H1 (cell line): Measurements from ENCODE around the gene OXER1. TPM values are rescaled to one million over a fixed set of nuclear protein-coding genes. Genes with fewer than 3 reads are reported as not detected.

Source experiments
- CTCF ChIA-PET: fragments of 300-600 bp; sonication (Branson Sonifier 250); formaldehyde crosslinking; loops from one replicate; lab custom pipeline; 2021; ENCODE audit not compliant: partially characterized antibody; lab: Charles Lee
- POLR2A ChIA-PET: fragments of 300-600 bp; sonication (Branson Sonifier 250); formaldehyde crosslinking; loops from one replicate; lab custom pipeline; 2021; ENCODE audit warnings: inconsistent platforms; ENCODE audit not compliant: partially characterized antibody; lab: Charles Lee
- DNase-seq, 2 experiments: peaks; one replicate each; pipeline versions ENCODE4 v3.0.0 to v3.0.0-alpha.2; 2010 to 2022; ENCODE audit warnings: low spot score in 2 of 2, low read depth in 1 of 2, mixed read lengths in 1 of 2
- FAIRE-seq: peaks from 2 replicates; lab custom pipeline; 2011; peaks lifted over from hg19 to GRCh38; lab: Jason Lieb, UNC
- H2AFZ ChIP-seq: 2 replicates; pipeline ENCODE4 v1.8.1; 2012; ENCODE audit warnings: low read length, inconsistent platforms
- H2AK5ac ChIP-seq: 2 replicates; pipeline ENCODE4 v1.6.1; 2013; ENCODE audit warnings: low read depth, low read length
- H2BK120ac ChIP-seq: replicated peaks from 2 replicates; pipeline ENCODE3; 2013; ENCODE audit warnings: low read depth, low read length, inconsistent platforms
- H2BK12ac ChIP-seq: 2 replicates; pipeline ENCODE4 v1.6.1; 2013; ENCODE audit warnings: low read depth, low read length
- H2BK15ac ChIP-seq: 2 replicates; pipeline ENCODE4 v1.6.1; 2013; ENCODE audit warnings: low read length
- H2BK20ac ChIP-seq: 2 replicates; pipeline ENCODE4 v1.6.1; 2013; ENCODE audit warnings: low read length
- H2BK5ac ChIP-seq: 2 replicates; pipeline ENCODE4 v1.6.1; 2013; ENCODE audit warnings: low read depth, low read length
- H3K14ac ChIP-seq: 2 replicates; pipeline ENCODE4 v1.6.1; 2013; ENCODE audit warnings: inconsistent platforms; ENCODE audit not compliant: insufficient read length
- H3K18ac ChIP-seq: 2 replicates; pipeline ENCODE4 v1.6.1; 2013; ENCODE audit warnings: low read length; ENCODE audit errors: extremely low read depth
- H3K23ac ChIP-seq: 2 replicates; pipeline ENCODE4 v1.6.1; 2013; ENCODE audit warnings: inconsistent platforms; ENCODE audit not compliant: insufficient read length
- H3K23me2 ChIP-seq: 2 replicates; pipeline ENCODE4 v1.6.1; 2013; ENCODE audit warnings: low read depth, low read length
- H3K27ac ChIP-seq: 2 replicates; pipeline ENCODE4 v1.6.1; 2011; ENCODE audit warnings: low read depth, low read length, inconsistent platforms
- H3K27me3 ChIP-seq, 4 experiments: replicated peaks in 1 of 4; 1 replicate in 1 of 4; 2 replicates in 3 of 4; pipeline versions ENCODE4 v1.6.1 to v1.8.1; 2011 to 2013; ENCODE audit warnings: low read length in 3 of 4, mild to moderate bottlenecking in 3 of 4, inconsistent platforms in 2 of 4, mixed read lengths in 2 of 4, moderate library complexity in 1 of 4; ENCODE audit not compliant: control insufficient read depth in 3 of 4, insufficient read depth in 3 of 4; ENCODE audit errors: extremely low read depth in 1 of 4
- H3K36me3 ChIP-seq, 4 experiments: 2 replicates each; pipeline versions ENCODE4 v1.6.1 to v1.8.1; 2011 to 2013; ENCODE audit warnings: mild to moderate bottlenecking in 4 of 4, low read length in 3 of 4, moderate library complexity in 2 of 4, control low read depth in 1 of 4, inconsistent platforms in 1 of 4; ENCODE audit not compliant: insufficient read depth in 4 of 4, control insufficient read depth in 2 of 4
- H3K4ac ChIP-seq: replicated peaks from 2 replicates; pipeline ENCODE3; 2013; ENCODE audit warnings: low read length, low read depth, mixed read lengths, inconsistent platforms; ENCODE audit not compliant: insufficient read length
- H3K4me1 ChIP-seq, 4 experiments: replicated peaks in 1 of 4; 1 replicate in 1 of 4; 2 replicates in 3 of 4; pipeline versions ENCODE4 v1.6.1 to v1.8.1; 2011 to 2013; ENCODE audit warnings: low read length in 3 of 4, inconsistent platforms in 2 of 4, mixed read lengths in 1 of 4; ENCODE audit not compliant: insufficient read depth in 4 of 4, control insufficient read depth in 3 of 4
- H3K4me2 ChIP-seq, 2 experiments: 2 replicates each; pipeline versions ENCODE4 v1.6.1 to v1.8.1; 2011 to 2013; ENCODE audit warnings: low read depth in 2 of 2, low read length in 2 of 2, control low read depth in 1 of 2, inconsistent platforms in 1 of 2, mild to moderate bottlenecking in 1 of 2; ENCODE audit not compliant: insufficient read depth in 1 of 2
- H3K4me3 ChIP-seq, 4 experiments: fragments of 200-600, 300-600 bp in 1 of 4; sonication (generic), shearing (Covaris generic), sonication (Bioruptor Twin) in 1 of 4; 2 replicates each; pipeline versions ENCODE4 v1.5.1 to v1.8.1; 2011 to 2016; ENCODE audit warnings: low read length in 4 of 4, low read depth in 3 of 4, control low read depth in 2 of 4, inconsistent platforms in 2 of 4, mild to moderate bottlenecking in 2 of 4, mixed read lengths in 1 of 4, moderate library complexity in 1 of 4; ENCODE audit not compliant: insufficient read depth in 2 of 4; ENCODE audit errors: extremely low read depth in 1 of 4
- H3K56ac ChIP-seq: replicated peaks from 2 replicates; pipeline ENCODE3; 2013; ENCODE audit warnings: low read depth, mild to moderate bottlenecking, mixed read lengths, low read length, inconsistent platforms; ENCODE audit not compliant: insufficient read length
- H3K79me1 ChIP-seq: 2 replicates; pipeline ENCODE4 v1.6.1; 2013; ENCODE audit warnings: low read depth, low read length, control low read depth
- H3K79me2 ChIP-seq, 2 experiments: 2 replicates each; pipeline versions ENCODE4 v1.6.1 to v1.8.1; 2012 to 2013; ENCODE audit warnings: low read length in 2 of 2, mild to moderate bottlenecking in 2 of 2, inconsistent platforms in 1 of 2; ENCODE audit not compliant: insufficient read depth in 2 of 2, control insufficient read depth in 1 of 2
- H3K9ac ChIP-seq, 4 experiments: replicated peaks in 1 of 4; 1 replicate in 1 of 4; 2 replicates in 3 of 4; pipeline versions ENCODE4 v1.6.1 to v1.8.1; 2011 to 2013; ENCODE audit warnings: low read depth in 3 of 4, low read length in 3 of 4, control low read depth in 2 of 4, mild to moderate bottlenecking in 2 of 4, moderate library complexity in 2 of 4, inconsistent platforms in 1 of 4; ENCODE audit errors: extremely low read depth in 1 of 4
- H3K9me3 ChIP-seq, 2 experiments: 2 replicates each; pipeline versions ENCODE4 v1.6.1 to v1.8.1; 2012 to 2013; ENCODE audit warnings: mild to moderate bottlenecking in 2 of 2, moderate library complexity in 2 of 2, control low read depth in 1 of 2, inconsistent platforms in 1 of 2, low read depth in 1 of 2, low read length in 1 of 2, mixed read lengths in 1 of 2; ENCODE audit not compliant: insufficient read depth in 2 of 2
- H4K20me1 ChIP-seq, 2 experiments: replicated peaks in 1 of 2; 2 replicates each; pipeline versions ENCODE3 to v1.8.1; 2011 to 2013; ENCODE audit warnings: inconsistent platforms in 2 of 2, low read length in 2 of 2, mild to moderate bottlenecking in 1 of 2; ENCODE audit not compliant: insufficient read depth in 2 of 2, control insufficient read depth in 1 of 2
- H4K5ac ChIP-seq: 2 replicates; pipeline ENCODE4 v1.6.1; 2013; ENCODE audit warnings: low read length, low read depth, mixed read lengths, inconsistent platforms; ENCODE audit not compliant: insufficient read length
- H4K8ac ChIP-seq: 2 replicates; pipeline ENCODE4 v1.8.0; 2013; ENCODE audit warnings: mild to moderate bottlenecking, moderate library complexity, low read length, inconsistent platforms; ENCODE audit not compliant: insufficient read depth; ENCODE audit errors: extremely low read depth
- H4K91ac ChIP-seq: replicated peaks from 2 replicates; pipeline ENCODE3; 2013; ENCODE audit warnings: low read length, mixed read lengths, inconsistent platforms; ENCODE audit not compliant: insufficient read length
- GABPA ChIP-seq: IDR thresholded peaks from 2 replicates; pipeline ENCODE4 v1.6.1; 2011; ENCODE audit warnings: mild to moderate bottlenecking, low read length, moderate library complexity, borderline replicate concordance; ENCODE audit not compliant: insufficient read depth
- JUND ChIP-seq: IDR thresholded peaks from 2 replicates; pipeline ENCODE4 v1.6.1; 2011; ENCODE audit warnings: mild to moderate bottlenecking, improper control_type of control experiment, low read length
- KDM5A ChIP-seq: fragments of 200-600 bp; IDR thresholded peaks from 2 replicates; pipeline ENCODE4 v1.7.1; 2012; ENCODE audit warnings: mild to moderate bottlenecking, low read length, inconsistent platforms, mixed read lengths
- MAX ChIP-seq: IDR thresholded peaks from 2 replicates; pipeline ENCODE4 v1.6.1; 2012; ENCODE audit warnings: inconsistent platforms
- RBBP5 ChIP-seq: IDR thresholded peaks from 2 replicates; pipeline ENCODE4 v1.7.1; 2012; ENCODE audit warnings: low read depth, mild to moderate bottlenecking, inconsistent platforms, low read length, moderate library complexity, borderline replicate concordance
- WGBS, 2 experiments: shearing (Covaris generic) in 1 of 2; methylation state at CpG; one replicate each; pipeline versions ENCODE4 v1.1.6 to v1.1.7; 2013 to 2015; ENCODE audit warnings: low lambda C conversion rate in 2 of 2, mixed read lengths in 2 of 2, inconsistent platforms in 1 of 2, low coverage in 1 of 2, missing lambda C conversion rate in 1 of 2; ENCODE audit not compliant: insufficient replicate concordance in 2 of 2, insufficient coverage in 1 of 2, insufficient read length in 1 of 2; ENCODE audit errors: extremely low coverage in 1 of 2, missing lambda C conversion rate in 1 of 2; 5-methylcytosine and 5-hydroxymethylcytosine counted together
- polyA plus RNA-seq, 7 experiments: library from polyadenylated mRNA; depleted of rRNA in 3 of 7; stranded (reverse) in 5 of 7; unstranded in 2 of 7; fragments of >200 nt in 5 of 7; fragments of 200-250 nt in 2 of 7; gene quantifications; 1 replicate in 5 of 7; 2 replicates in 1 of 7; 4 replicates in 1 of 7; pipeline versions ENCODE4 v1.2.1 to v1.2.3, GENCODE V29; 2011 to 2013; ENCODE audit warnings: missing spikeins in 2 of 7, mixed read lengths in 2 of 7
- total RNA-seq: library from RNA; stranded (reverse); fragmentation: NEBNext Ultra II Directional; extraction: Animal tissue kit (Norgen Biotek cat#: 25700); gene quantifications from 2 replicates; pipeline ENCODE4 v1.2.1, GENCODE V29; 2021

Gene OXER1
- total and polyA plus RNA-seq, 2 of the 8 experiments (the other 6 are each of a cell fraction or from before 2014, with no cell fraction given): 1.2 to 2.9 TPM

- H2BK20ac ChIP-seq: no peak overlapping the region
- no peaks in the 10 kb centered on the region for H3K79me1 ChIP-seq
- no peak overlapping the region for H2BK120ac ChIP-seq
- H2AFZ ChIP-seq: no peak overlapping the region
- no peak overlapping the region for H3K18ac ChIP-seq
- WGBS, 2 experiments: 78% methylated on average over 4 of the region's 4 CpGs; no CpG with 5 or more reads in 1 of the 2 experiments
- no peak overlapping the region for H3K4me3 ChIP-seq
- H3K23me2 ChIP-seq: no peaks in the 10 kb centered on the region; the same call in 1 of the 2 replicates
- no peak for FAIRE-seq
- H2BK5ac ChIP-seq: no peak overlapping the region
- no peak overlapping the region for H2BK15ac ChIP-seq
- H3K9me3 ChIP-seq: no peaks in the 10 kb centered on the region
- no peak overlapping the region for H3K4ac ChIP-seq
- H3K4me1 ChIP-seq: peaks cover 0 to 5% (median 2%) of the 10 kb centered on the region in 4 experiments; a peak in 2 of 7 replicates
- H3K36me3 ChIP-seq: peaks cover 0 to 13% (median 6%) of the 10 kb centered on the region in 4 experiments; a peak in 6 of 8 replicates
- H2BK12ac ChIP-seq: no peak overlapping the region
- H3K4me2 ChIP-seq: no peak overlapping the region
- no peak overlapping the region for H4K91ac ChIP-seq
- DNase-seq: no peak
- POLR2A ChIA-PET: interaction anchor here (1.1 to 1.3 kb wide), 2 partner anchors 14 to 223 kb away, joined by 3 read pairs; no protein-coding TSS in a partner anchor
- H3K56ac ChIP-seq: no peak overlapping the region
- H3K79me2 ChIP-seq: no peaks in the 10 kb centered on the region
- H4K5ac ChIP-seq: no peak overlapping the region
- H3K23ac ChIP-seq: no peak overlapping the region
- no peak overlapping the region for H4K8ac ChIP-seq
- TF ChIP-seq MAX: no peak
- no peak for TF ChIP-seq KDM5A
- no peak for TF ChIP-seq JUND
- no peak for TF ChIP-seq RBBP5
- no peak for TF ChIP-seq GABPA
- H3K9ac ChIP-seq: no peak overlapping the region
- no peak overlapping the region for H3K14ac ChIP-seq
- H3K27me3 ChIP-seq: no peaks in the 10 kb centered on the region
- no peak overlapping the region for H3K27ac ChIP-seq
- no peak overlapping the region for H2AK5ac ChIP-seq
- no peaks in the 10 kb centered on the region for H4K20me1 ChIP-seq
- CTCF ChIA-PET: interaction anchor here (1.3 kb wide), 1 partner anchor 55 kb away, joined by 3 read pairs; no protein-coding TSS in a partner anchor
Observed at GRCh38 chr2:42713920-42714319, 50.0 kb downstream of the OXER1 start.
